ENCODE data around the gene CABP1. TPM values are rescaled to one million over a fixed set of nuclear protein-coding genes. Genes with fewer than 3 reads are reported as not detected.

Gene CABP1
- total and polyA plus RNA-seq, 9 of the 15 experiments (the other 6 are each of a cell fraction or from before 2014, with no cell fraction given) = not detected

- TF ChIP-seq TOE1 (IDR thresholded peaks at IDR 0.05; ENCODE audit: borderline replicate concordance) = peak; percentile 72; the same call in 1 of the 2 replicates
- no peak for TF ChIP-seq TOE1 (CRISPR knock-in tag; IDR thresholded peaks at IDR 0.05; ENCODE audit: borderline replicate concordance, low read depth)
- TF ChIP-seq BCOR (IDR thresholded peaks at IDR 0.05) = no peak
- peak; percentile 85 for TF ChIP-seq KDM5B (IDR thresholded peaks at IDR 0.05; ENCODE audit: insufficient replicate concordance, low read depth, low read length)
- TF ChIP-seq ATF2 (CRISPR knock-in tag; IDR thresholded peaks at IDR 0.05) = no peak
- TF ChIP-seq ARID3B (CRISPR knock-in tag; IDR thresholded peaks at IDR 0.05; ENCODE audit: borderline replicate concordance) = no peak
- no peak for TF ChIP-seq FOXA1 (IDR thresholded peaks at IDR 0.05; ENCODE audit: borderline replicate concordance)
- no peak for TF ChIP-seq ZBTB8A (IDR thresholded peaks at IDR 0.05; ENCODE audit: partially characterized antibody)
- TF ChIP-seq ZNF12 (CRISPR knock-in tag; IDR thresholded peaks at IDR 0.05) = 0 out of 2 replicates have a peak, but pooled peaks have one; percentile 60
- no peak for TF ChIP-seq POLR3A (IDR thresholded peaks at IDR 0.05; ENCODE audit: borderline replicate concordance, extremely low read depth, insufficient read depth, insufficient read length)
- TF ChIP-seq ZNF639 (CRISPR knock-in tag; conservative IDR thresholded peaks at IDR 0.05 in 1 of 2, IDR thresholded peaks at IDR 0.05 in 1 of 2) = peak in 1 of 2 experiments; percentile 95; a peak in 2 of 4 replicates
- TF ChIP-seq POLR2H (tag; IDR thresholded peaks at IDR 0.05; ENCODE audit: low read depth) = 0 out of 2 replicates have a peak, but pooled peaks have one; percentile 24
- TF ChIP-seq ZBTB49 (CRISPR knock-in tag; IDR thresholded peaks at IDR 0.05; ENCODE audit: borderline replicate concordance) = no peak
- TF ChIP-seq PPARD (CRISPR knock-in tag; IDR thresholded peaks at IDR 0.05) = no peak
- TF ChIP-seq SIN3B (IDR thresholded peaks at IDR 0.05; ENCODE audit: low read depth) = peak; percentile 76
- no peak for TF ChIP-seq ZNF197 (CRISPR knock-in tag; IDR thresholded peaks at IDR 0.05; ENCODE audit: low read depth)
- no peak for TF ChIP-seq HBP1 (CRISPR knock-in tag; IDR thresholded peaks at IDR 0.05)
Observed at GRCh38 chr12:120686690-120687577, 46.5 kb downstream of the CABP1 start, which contains the start of gene MLEC (continued).
